Stimulated activated CD8-positive, alpha-beta memory T cell treated with anti-CD3 and anti-CD28 coated beads, Interleukin-15, amount 100 ng/mL, for 24 hours (primary cell): ENCODE measurements around the gene FLT3LG.
"Not testable (repeated sequence)": the region's sequence is repeated elsewhere in the genome, so short reads cannot be mapped to it uniquely, and the experiment has no call there.

Source experiments
- DNase-seq: peaks from one replicate; pipeline ENCODE4 v3.0.0-alpha.2; 2020; ENCODE audit warnings: low read depth

The FLT3LG gene

DNA sequence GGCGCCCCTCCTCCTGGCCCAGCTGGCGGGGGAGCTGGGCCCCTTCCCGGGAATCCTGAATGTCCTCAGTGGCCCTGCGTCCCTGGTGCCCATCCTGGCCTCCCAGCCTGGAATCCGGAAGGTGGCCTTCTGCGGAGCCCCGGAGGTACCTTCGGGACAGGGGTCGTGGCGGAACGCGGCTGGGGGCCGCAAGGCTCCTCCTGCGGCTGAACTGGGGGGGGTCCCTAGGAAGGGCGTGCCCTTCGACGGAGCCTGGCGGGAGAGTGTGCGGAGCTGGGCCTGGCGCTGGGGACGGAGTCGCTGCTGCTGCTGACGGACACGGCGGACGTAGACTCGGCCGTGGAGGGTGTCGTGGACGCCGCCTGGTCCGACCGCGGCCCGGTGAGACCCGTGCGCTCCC is 12.4 kb upstream of the FLT3LG start:
- DNase-seq = no peak

DNA sequence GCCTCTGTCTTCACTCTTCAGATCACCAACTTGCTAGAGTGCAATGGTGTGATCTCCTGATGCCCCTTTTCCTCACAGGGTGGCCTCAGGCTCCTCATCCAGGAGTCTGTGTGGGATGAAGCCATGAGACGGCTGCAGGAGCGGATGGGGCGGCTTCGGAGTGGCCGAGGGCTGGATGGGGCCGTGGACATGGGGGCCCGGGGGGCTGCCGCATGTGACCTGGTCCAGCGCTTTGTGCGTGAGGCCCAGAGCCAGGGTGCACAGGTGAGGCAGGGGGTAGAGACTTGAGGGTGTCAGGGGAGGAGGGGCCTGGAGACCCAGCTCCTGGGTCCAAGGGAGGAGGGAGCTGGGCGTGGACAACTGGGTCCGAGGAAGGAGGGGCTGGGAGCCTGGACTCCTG is 11.5 kb upstream of the FLT3LG start:
- DNase-seq = no peak

- no peak for DNase-seq
These were observed 9.9 kb upstream of the FLT3LG start for GRCh38 chr19:49463960-49464740.

DNA sequence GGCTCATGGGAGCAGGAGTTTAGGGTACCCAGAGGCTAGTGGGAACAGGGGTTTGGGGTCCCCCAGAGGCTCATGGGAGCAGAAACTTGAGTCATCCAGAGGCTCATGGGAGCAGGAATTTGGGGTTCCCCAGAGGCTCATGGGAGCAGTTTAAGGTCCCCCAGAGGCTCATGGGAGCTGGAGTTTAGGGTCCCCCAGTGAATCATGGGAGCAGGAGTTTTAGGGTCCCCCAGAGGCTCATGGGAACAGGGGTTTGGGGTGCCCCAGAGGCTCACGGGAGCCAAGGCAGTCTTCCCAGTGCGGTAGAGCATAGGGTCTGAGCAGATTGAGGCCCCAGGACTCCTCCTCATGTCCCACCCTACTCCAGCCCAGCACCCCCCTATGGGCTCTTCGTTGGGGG is 8.6 kb upstream of the FLT3LG start:
- DNase-seq = no peak

- no peak for DNase-seq
These were observed 5.8 kb upstream of the FLT3LG start for GRCh38 chr19:49468199-49468598.

DNA sequence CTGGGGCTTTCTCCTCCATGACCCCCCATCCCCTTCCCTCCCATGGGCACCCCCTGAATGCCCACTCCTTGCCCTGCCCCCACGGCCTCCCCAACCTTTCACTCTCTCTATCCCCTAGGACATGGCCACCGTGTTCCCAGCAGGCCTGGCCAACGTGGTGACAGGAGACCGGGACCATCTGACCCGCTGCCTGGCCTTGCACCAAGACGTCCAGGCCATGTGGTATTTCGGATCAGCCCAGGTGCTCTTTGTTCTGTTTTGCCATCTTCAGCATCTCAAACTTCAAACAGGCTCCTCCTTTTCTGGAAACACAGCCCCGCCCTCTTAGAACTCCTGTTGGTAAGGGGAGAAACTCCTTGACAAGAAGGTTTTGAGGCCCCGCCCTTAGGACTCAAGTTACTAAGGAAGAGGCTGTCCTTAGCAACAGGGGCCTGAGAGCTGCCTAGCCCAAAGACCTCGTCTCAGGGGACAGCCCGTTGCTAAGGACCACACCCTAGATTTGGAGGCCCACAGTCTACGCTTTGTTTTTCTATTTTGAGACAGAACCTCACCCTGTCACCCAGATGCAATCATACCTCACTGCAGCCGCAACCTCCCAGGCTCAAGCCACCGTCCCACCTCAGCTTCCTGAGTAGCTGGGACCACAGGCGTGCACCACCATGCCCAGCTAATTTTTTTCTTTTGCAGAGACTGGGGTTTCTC is 5.1 kb upstream of the FLT3LG start:
- DNase-seq = no peak

- DNase-seq = peak; percentile 53
These were observed 4.0 kb upstream of the FLT3LG start for GRCh38 chr19:49469828-49470614.

DNA sequence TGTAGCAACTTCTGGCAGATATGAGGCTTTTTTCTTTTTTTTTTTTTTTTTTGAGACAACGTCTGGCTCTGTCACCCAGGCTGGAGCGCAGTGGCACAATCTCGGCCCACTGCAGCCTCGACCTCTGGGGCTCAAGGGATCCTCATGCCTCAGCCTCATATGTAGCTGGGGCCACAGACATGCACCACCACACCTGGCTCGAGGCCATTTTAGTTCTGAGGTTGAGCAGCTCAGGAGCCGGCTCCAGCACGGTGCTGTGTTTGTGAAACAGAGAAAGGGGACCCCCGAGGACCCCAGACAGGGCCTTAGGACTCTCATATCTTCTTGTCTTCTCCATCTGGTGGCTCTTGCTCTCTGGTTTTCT is 3.4 kb upstream of the FLT3LG start:
- no peak for DNase-seq

DNA sequence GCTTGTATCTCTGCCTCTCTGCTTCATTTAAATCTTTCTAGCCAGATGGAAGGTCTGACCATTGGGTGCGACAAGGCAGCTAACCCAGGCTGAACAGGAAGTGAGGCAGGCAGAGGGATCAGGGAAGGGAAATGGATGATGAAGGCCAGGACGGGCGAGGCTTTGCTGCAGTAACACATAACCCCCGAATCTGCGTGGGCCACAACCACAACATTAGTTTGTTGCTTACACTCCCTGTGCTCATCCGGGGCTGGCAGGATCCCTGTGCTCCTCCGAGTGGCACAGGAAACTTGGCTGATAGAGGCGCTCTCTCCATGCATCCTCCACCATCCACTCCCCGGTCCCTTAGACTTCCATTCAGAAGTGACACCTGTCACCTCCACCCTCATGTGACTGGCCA is 1.1 kb upstream of the FLT3LG start:
- no peak for DNase-seq

DNA sequence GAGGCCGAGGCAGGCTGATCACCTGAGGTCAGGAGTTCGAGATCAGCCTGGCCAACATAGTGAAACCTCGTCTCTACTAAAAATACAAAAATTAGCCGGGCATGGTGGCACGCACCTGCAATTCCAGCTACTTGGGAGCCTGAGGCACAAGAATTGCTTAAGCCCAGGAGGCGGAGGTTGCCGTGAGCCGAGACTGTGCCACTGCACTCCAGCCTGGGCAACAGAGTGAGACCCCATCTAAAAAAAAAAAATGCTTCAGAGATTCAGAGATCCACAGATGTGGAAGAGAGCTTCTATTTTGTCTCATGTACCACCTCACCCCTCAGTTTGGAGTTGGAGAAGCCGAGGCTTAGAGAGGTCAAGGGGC is 531 bp upstream of the FLT3LG start:
- DNase-seq = not testable (repeated sequence)

DNA sequence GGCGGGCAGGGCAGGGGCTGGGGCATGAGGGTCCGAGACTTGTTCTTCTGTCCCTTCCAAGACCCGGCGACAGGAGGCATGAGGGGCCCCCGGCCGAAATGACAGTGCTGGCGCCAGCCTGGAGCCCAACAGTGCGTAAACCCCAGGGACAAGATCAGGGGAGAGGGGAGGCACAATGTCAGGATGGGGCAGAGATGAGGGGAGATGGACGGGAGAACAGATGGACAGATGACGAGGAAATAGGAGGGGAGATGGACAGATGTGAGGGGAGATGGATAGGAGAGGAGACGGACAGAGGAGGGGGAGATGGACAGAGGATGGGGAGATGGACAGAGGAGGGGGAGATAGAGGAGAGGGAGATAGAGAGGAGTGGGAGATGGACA is 518 bp downstream of the FLT3LG start:
- no peak for DNase-seq

DNA sequence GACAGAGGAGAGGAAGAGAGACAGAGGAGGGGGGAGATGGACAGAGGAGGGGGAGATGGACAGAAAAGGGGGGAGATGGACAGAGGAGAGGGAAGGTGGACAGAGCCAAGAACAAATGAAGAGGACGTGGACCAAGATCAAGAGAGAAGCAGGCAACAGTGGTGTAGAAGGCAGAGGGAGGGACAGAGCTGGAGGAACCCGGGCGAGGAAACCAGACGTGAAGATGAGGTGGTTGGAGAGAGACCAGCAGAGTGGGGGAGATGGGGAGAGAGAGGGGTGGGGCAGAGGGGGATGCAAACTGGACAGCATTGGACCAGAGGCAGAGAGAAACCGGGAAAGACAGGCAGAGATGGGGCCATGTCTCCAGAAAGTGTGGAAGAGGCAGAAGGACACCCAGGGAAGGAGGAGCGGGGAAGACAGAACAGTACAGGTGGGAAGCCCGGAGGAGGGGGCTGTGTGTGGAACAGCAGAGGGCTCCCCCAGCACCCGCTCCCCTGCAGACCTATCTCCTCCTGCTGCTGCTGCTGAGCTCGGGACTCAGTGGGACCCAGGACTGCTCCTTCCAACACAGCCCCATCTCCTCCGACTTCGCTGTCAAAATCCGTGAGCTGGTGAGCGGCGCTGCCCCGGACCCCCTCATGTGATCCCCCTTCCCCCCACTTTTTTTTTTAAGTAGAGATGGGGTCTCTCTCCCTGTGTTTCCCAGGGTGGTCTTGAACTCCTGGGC is 1.3 kb downstream of the FLT3LG start:
- DNase-seq = no peak

DNA sequence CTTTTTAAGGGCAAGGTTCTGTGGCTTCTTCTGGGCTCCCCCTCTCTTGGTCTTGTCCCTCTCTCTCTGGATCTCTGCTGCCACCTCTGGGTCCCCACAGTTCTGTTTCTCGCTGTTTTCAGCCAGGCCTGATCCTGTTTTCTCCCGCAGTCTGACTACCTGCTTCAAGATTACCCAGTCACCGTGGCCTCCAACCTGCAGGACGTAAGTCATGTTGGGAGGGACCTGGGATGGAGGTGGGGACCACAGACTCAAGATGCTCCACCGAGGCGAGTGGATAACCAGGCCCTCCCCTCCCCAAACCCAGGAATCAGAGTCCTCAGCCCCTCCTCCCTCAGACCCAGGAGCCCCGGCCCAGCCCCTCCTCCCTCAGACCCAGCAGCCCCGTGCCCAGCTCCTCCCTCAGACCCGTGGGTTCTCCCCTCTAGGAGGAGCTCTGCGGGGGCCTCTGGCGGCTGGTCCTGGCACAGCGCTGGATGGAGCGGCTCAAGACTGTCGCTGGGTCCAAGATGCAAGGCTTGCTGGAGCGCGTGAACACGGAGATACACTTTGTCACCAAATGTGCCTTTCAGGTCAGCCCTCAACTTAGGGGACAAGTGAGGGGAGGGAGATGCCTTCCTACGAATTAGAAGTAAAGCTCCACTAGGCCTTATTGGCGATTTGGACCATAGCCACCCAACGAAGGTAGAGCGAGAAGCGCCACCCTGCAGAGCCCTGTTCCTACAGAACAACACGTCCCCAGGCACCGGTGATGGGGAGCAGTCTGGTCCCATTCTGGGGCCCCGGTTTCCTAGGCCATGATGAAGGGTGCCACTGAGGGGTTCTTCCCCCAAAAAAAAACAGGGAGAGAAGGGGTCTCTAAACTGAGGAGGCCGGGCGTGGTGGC is 2.2 kb downstream of the FLT3LG start:
- no peak for DNase-seq

GRCh38 chr19:49479975-49480628 is 6.1 kb downstream of the FLT3LG start:
- DNase-seq = no peak

- DNase-seq = no peak
These were observed 7.1 kb downstream of the FLT3LG start for GRCh38 chr19:49481020-49481683.

GRCh38 chr19:49486232-49486631 is 12.2 kb downstream of the FLT3LG start:
- DNase-seq = no peak

DNA sequence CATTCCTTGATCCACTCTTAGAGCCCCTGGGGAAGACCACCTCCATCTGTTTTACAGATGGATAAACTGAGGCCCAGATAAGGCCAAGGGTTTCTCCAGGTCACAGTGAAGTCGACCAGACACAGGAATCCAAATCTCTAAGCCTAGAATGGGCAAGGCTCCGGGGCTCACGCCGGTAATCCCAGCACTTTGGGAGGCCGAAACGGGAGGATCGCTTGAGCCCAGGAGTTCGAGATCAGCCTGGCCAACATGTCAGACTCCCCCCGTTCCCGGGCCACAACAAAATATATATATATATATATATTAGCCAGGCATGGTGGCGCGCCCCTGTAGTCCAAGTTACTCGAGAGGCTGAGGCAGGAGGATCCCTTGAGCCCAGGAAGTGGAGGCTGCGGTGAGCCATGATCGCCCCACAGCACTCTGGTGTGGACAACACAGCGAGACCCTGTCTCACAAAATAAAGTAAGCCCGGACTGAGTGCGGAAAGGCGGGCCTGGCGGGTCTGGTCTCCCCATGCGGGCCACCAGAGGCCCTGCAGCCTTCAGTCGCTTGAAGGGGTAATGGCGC is 12.8 kb downstream of the FLT3LG start:
- DNase-seq = no peak

- DNase-seq = peak; percentile 99
These were observed 13.4 kb downstream of the FLT3LG start, which contains the start of gene RPL13A for GRCh38 chr19:49487277-49488045. TSS of gene RPL13A (plus strand) at chr19:49487608. CDS start at chr19:49487630, 22 bp downstream.
